Endothelial cell of umbilical vein (primary cell): ENCODE data around the gene SLAIN2.

Experiments
- EZH2 ChIP-seq: IDR thresholded peaks from 2 replicates; pipeline ENCODE4 v1.6.1; 2012; ENCODE audit warnings: borderline replicate concordance, low read depth, mild to moderate bottlenecking, moderate library complexity, low read length, inconsistent platforms; ENCODE audit not compliant: severe bottlenecking
- FOS ChIP-seq: IDR thresholded peaks from 2 replicates; pipeline ENCODE4 v1.6.1; 2011; ENCODE audit warnings: mild to moderate bottlenecking, low read length, moderate library complexity, borderline replicate concordance; ENCODE audit not compliant: insufficient read depth
- GATA2 ChIP-seq: IDR thresholded peaks from 2 replicates; pipeline ENCODE4 v1.7.0; 2011; ENCODE audit warnings: low read depth, mild to moderate bottlenecking, moderate library complexity, mixed read lengths, low read length; ENCODE audit not compliant: insufficient read length, insufficient read depth
- JUN ChIP-seq: IDR thresholded peaks from 2 replicates; pipeline ENCODE4 v1.6.1; 2011; ENCODE audit warnings: borderline replicate concordance, low read depth; ENCODE audit not compliant: insufficient read length, insufficient read depth
- MAX ChIP-seq: IDR thresholded peaks from 2 replicates; pipeline ENCODE4 v1.6.1; 2011; ENCODE audit not compliant: insufficient read depth, insufficient read length
- POLR2A ChIP-seq: IDR thresholded peaks from 2 replicates; pipeline ENCODE4 v1.6.1; 2012; ENCODE audit warnings: low read depth, mild to moderate bottlenecking, control low read depth, low read length
- POLR2AphosphoS5 ChIP-seq: IDR thresholded peaks from 2 replicates; pipeline ENCODE4 v1.6.1; 2012; ENCODE audit warnings: low read depth, mild to moderate bottlenecking, control low read depth, low read length, moderate library complexity; ENCODE audit not compliant: insufficient read depth
- TF ChIP-seq, protein P1 (sequence below), 2 donors: IDR thresholded peaks; 1 replicate in 1 of 2; 2 replicates in 1 of 2; pipeline ENCODE4 v1.5.1; 2011; ENCODE audit warnings: low read length in 2 of 2, mild to moderate bottlenecking in 2 of 2, moderate library complexity in 2 of 2, control low read depth in 1 of 2, inconsistent platforms in 1 of 2, low read depth in 1 of 2; ENCODE audit not compliant: insufficient read depth in 1 of 2; ENCODE audit errors: extremely low read depth in 1 of 2

DNA sequence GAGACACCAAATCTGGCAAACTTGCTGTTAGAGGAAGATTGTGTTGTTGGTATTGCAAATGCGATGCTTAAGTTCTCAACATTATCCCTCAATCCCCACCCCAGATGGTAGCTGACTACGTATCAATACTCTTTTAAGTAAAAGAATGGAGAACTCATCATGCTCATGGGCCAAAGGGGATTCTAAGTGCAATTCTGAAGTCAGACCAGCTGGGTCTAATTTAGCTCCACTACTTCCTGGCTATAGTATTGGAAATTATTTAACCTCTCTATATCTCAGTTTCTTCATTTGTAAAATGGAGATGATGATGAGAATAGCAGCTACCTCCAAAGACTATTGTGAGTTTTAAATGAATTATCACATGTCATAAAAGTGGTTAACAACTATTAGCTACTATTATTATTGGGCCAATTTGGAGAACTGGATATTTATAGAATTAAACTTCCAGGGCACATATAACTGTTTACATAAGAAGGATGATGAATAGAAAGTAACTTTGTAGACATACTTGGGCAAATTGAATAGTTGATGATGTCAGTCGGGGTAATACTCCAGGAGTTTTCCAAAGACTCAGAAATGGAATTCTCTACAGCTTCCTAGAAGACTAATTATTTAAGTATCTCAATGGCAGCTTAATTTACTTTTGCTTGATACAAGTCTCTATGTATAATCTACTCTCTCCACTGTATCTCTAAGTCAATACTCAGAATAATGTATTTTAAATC lies 5.0 kb upstream of the SLAIN2 start:
- TF ChIP-seq, protein P1, sequence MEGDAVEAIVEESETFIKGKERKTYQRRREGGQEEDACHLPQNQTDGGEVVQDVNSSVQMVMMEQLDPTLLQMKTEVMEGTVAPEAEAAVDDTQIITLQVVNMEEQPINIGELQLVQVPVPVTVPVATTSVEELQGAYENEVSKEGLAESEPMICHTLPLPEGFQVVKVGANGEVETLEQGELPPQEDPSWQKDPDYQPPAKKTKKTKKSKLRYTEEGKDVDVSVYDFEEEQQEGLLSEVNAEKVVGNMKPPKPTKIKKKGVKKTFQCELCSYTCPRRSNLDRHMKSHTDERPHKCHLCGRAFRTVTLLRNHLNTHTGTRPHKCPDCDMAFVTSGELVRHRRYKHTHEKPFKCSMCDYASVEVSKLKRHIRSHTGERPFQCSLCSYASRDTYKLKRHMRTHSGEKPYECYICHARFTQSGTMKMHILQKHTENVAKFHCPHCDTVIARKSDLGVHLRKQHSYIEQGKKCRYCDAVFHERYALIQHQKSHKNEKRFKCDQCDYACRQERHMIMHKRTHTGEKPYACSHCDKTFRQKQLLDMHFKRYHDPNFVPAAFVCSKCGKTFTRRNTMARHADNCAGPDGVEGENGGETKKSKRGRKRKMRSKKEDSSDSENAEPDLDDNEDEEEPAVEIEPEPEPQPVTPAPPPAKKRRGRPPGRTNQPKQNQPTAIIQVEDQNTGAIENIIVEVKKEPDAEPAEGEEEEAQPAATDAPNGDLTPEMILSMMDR (IDR thresholded peaks at IDR 0.05; ENCODE audit: extremely low read depth in 1 of 2, insufficient read depth in 1 of 2, low read depth in 1 of 2, low read length in 2 of 2), result no peak
- TF ChIP-seq POLR2A (no peak), POLR2AphosphoS5 (no peak), EZH2 (no peak), GATA2 (no peak), JUN (no peak), FOS (no peak), MAX (no peak)
